ENCODE data around the gene SOX11.

SOX11 gene

GRCh38 chr2:5723791-5724735 lies 31.9 kb downstream of the SOX11 start:
- no peak for TF ChIP-seq POLR2A (IDR thresholded peaks at IDR 0.05; ENCODE audit: low read depth, low read length)
- FAIRE-seq (no peak), DNase-seq (ENCODE audit: insufficient read length, low spot score) (no peak)

GRCh38 chr2:5725072-5725471 lies 32.9 kb downstream of the SOX11 start:
- FAIRE-seq: no peak
- TF ChIP-seq POLR2A (IDR thresholded peaks at IDR 0.05; ENCODE audit: low read depth, low read length): no peak
- no peak for DNase-seq (ENCODE audit: insufficient read length, low spot score)

- FAIRE-seq: no peak
- no peak for DNase-seq (ENCODE audit: insufficient read length, low spot score)
- no peak for TF ChIP-seq POLR2A (IDR thresholded peaks at IDR 0.05; ENCODE audit: low read depth, low read length)
These were observed 33.7 kb downstream of the SOX11 start for GRCh38 chr2:5725794-5726463.

DNA sequence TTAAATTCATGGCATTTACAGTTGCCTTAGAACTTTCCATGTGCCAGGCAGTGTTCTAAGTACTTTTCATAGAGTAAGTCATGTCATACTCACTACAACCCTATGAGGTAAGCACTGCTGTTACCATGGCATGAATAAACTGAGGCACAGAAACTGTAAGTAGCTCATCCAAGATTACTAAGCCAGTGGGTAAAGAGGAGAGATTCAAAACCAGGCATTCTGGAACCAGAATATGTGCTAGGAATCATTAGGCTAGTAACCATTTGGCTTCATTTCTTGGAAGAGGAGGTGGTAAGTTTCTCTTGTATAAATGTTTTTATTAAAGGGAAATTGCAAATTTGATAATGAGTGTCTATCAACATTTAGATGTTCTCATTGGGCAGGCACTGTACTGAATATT lies 35.1 kb downstream of the SOX11 start:
- TF ChIP-seq POLR2A (IDR thresholded peaks at IDR 0.05; ENCODE audit: low read depth, low read length): no peak
- no peak for FAIRE-seq
- DNase-seq (ENCODE audit: insufficient read length, low spot score): no peak

GRCh38 chr2:5729416-5729815 lies 37.2 kb downstream of the SOX11 start:
- FAIRE-seq: no peak
- no peak for TF ChIP-seq POLR2A (IDR thresholded peaks at IDR 0.05; ENCODE audit: low read depth, low read length)
- DNase-seq (ENCODE audit: insufficient read length, low spot score): no peak

DNA sequence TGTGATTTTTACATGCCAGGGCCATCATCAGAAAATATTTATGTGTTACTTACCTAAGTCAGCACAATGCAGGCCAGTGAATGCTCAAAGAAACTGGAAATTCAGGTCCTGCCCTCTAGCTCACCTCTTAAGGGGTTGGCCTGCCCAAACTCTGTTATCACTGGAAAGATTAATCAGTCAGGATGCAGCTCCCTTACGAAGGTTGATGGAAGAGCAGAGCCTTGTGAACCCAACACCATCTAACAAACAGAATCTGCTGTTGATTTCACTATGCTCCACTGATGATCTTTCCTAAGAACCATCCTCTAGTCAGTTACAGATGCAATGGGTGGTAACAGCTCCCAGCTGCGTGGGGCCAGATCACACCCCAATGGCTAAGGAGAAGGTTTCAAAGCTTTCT lies 38.2 kb downstream of the SOX11 start:
- FAIRE-seq (no peak), DNase-seq (ENCODE audit: insufficient read length, low spot score) (no peak)
- TF ChIP-seq POLR2A (IDR thresholded peaks at IDR 0.05; ENCODE audit: low read depth, low read length): no peak

GRCh38 chr2:5734859-5735520 lies 42.8 kb downstream of the SOX11 start:
- FAIRE-seq (no peak), DNase-seq (ENCODE audit: insufficient read length, low spot score) (no peak)
- TF ChIP-seq POLR2A (IDR thresholded peaks at IDR 0.05; ENCODE audit: low read depth, low read length): no peak

- no peak for TF ChIP-seq POLR2A (IDR thresholded peaks at IDR 0.05; ENCODE audit: low read depth, low read length)
- FAIRE-seq (no peak), DNase-seq (ENCODE audit: insufficient read length, low spot score) (no peak)
These were observed 43.3 kb downstream of the SOX11 start for GRCh38 chr2:5735521-5735861.

GRCh38 chr2:5736050-5736449 lies 43.9 kb downstream of the SOX11 start:
- no peak for DNase-seq (ENCODE audit: insufficient read length, low spot score)
- TF ChIP-seq POLR2A (IDR thresholded peaks at IDR 0.05; ENCODE audit: low read depth, low read length): no peak
- no peak for FAIRE-seq

- no peak for DNase-seq (ENCODE audit: insufficient read length, low spot score)
- no peak for TF ChIP-seq POLR2A (IDR thresholded peaks at IDR 0.05; ENCODE audit: low read depth, low read length)
- no peak for FAIRE-seq
These were observed 44.7 kb downstream of the SOX11 start for GRCh38 chr2:5736886-5737285.

DNA sequence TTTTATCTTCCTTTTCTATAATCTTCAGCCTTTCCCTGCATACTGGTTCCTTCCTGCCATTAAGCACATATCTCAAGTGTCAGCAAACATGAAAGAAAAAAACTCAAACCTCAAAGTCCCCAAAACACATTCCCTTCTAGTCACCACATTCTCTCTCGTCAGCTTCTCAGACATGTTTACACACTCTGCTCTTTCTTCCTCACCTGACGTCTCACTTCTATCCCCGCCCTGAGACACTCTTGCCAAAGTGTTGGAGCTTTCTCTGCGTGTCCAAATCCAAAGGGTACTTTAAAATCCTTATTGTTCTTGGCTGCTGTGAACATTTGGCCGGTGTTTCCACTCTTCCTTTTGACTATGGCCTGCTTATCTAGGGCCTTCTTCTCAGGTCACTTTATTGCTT lies 47.9 kb downstream of the SOX11 start:
- TF ChIP-seq POLR2A (IDR thresholded peaks at IDR 0.05; ENCODE audit: low read depth, low read length): no peak
- no peak for FAIRE-seq
- DNase-seq (ENCODE audit: insufficient read length, low spot score): no peak

- DNase-seq (ENCODE audit: insufficient read length, low spot score) (no peak), FAIRE-seq (no peak)
- TF ChIP-seq POLR2A (IDR thresholded peaks at IDR 0.05; ENCODE audit: low read depth, low read length): no peak
These were observed 48.6 kb downstream of the SOX11 start for GRCh38 chr2:5740817-5741216.

GRCh38 chr2:5741242-5741641 lies 49.1 kb downstream of the SOX11 start:
- FAIRE-seq (no peak), DNase-seq (ENCODE audit: insufficient read length, low spot score) (no peak)
- TF ChIP-seq POLR2A (IDR thresholded peaks at IDR 0.05; ENCODE audit: low read depth, low read length): no peak

DNA sequence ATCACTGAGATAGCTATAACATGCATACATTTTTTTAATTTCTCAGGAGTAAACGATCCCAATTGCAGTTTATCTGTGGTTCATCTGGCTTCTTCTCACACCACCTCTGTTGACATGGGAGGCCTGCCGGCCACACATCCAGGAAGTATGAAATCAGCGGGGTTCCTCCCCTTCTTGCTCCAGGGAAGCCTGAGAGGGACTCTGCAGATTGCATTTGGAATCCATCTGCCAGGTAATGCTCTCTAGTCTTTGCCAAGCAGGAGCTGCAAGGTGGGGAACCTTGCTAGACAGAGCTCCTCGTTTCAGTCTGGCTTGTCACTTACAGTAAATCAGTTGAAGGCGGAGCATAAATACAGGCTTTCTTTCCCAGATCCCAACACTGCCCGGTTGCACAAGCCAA lies 49.9 kb downstream of the SOX11 start:
- TF ChIP-seq POLR2A (IDR thresholded peaks at IDR 0.05; ENCODE audit: low read depth, low read length): no peak
- DNase-seq (ENCODE audit: insufficient read length, low spot score) (no peak), FAIRE-seq (no peak)

Measured in H54 (cell line).